ENCODE results near the gene SGF29. TPM values are rescaled to one million over a fixed set of nuclear protein-coding genes. Genes with fewer than 3 reads are reported as not detected.
"Not testable (repeated sequence)": the region's sequence is repeated elsewhere in the genome, so short reads cannot be mapped to it uniquely, and the experiment has no call there.

The SGF29 gene
- total and polyA plus RNA-seq, 2 of the 8 experiments (the other 6 are each of a cell fraction or from before 2014, with no cell fraction given): 3.1 to 22.7 TPM

GRCh38 chr16:28637765-28638164 is 84.0 kb downstream of the SGF29 start, which contains the start of gene NPIPB8:
Gene NPIPB8 (plus strand): TSS chr16:28638065. CDS start chr16:28638361, 296 bp downstream.
- H3K9ac ChIP-seq (replicated peaks in 1 of 4; ENCODE audit: extremely low read depth in 1 of 4, low read depth in 3 of 4, low read length in 3 of 4); DNase-seq (ENCODE audit: low read depth in 1 of 2, low spot score in 2 of 2); H3K27ac ChIP-seq (ENCODE audit: low read depth, low read length); H3K79me2 ChIP-seq (ENCODE audit: control insufficient read depth in 1 of 2, insufficient read depth in 2 of 2, low read length in 2 of 2); H4K91ac ChIP-seq (replicated peaks; ENCODE audit: insufficient read length, low read length); FAIRE-seq; H3K9me3 ChIP-seq (ENCODE audit: insufficient read depth in 2 of 2, low read depth in 1 of 2, low read length in 1 of 2); H3K56ac ChIP-seq (replicated peaks; ENCODE audit: insufficient read length, low read depth, low read length); H3K27me3 ChIP-seq (replicated peaks in 1 of 4; ENCODE audit: control insufficient read depth in 3 of 4, extremely low read depth in 1 of 4, insufficient read depth in 3 of 4, low read length in 3 of 4); H3K14ac ChIP-seq (ENCODE audit: insufficient read length); H2AK5ac ChIP-seq (ENCODE audit: low read depth, low read length); H2BK120ac ChIP-seq (replicated peaks; ENCODE audit: low read depth, low read length); H3K79me1 ChIP-seq (ENCODE audit: low read depth, low read length); H2BK12ac ChIP-seq (ENCODE audit: low read depth, low read length); H3K4me1 ChIP-seq (replicated peaks in 1 of 4; ENCODE audit: control insufficient read depth in 3 of 4, insufficient read depth in 4 of 4, low read length in 3 of 4); H2BK5ac ChIP-seq (ENCODE audit: low read depth, low read length); H3K18ac ChIP-seq (ENCODE audit: extremely low read depth, low read length); H2BK15ac ChIP-seq (ENCODE audit: low read length); H4K5ac ChIP-seq (ENCODE audit: insufficient read length, low read depth, low read length); H3K4ac ChIP-seq (replicated peaks; ENCODE audit: insufficient read length, low read depth, low read length); H4K20me1 ChIP-seq (replicated peaks in 1 of 2; ENCODE audit: control insufficient read depth in 1 of 2, insufficient read depth in 2 of 2, low read length in 2 of 2); H2BK20ac ChIP-seq (ENCODE audit: low read length); H3K36me3 ChIP-seq (ENCODE audit: control insufficient read depth in 2 of 4, insufficient read depth in 4 of 4, low read length in 3 of 4); POLR2A ChIA-PET (ENCODE audit: partially characterized antibody); H3K4me3 ChIP-seq (ENCODE audit: extremely low read depth in 1 of 4, insufficient read depth in 2 of 4, low read depth in 3 of 4, low read length in 4 of 4); H3K23me2 ChIP-seq (ENCODE audit: low read depth, low read length); H2AFZ ChIP-seq (ENCODE audit: low read length); H3K23ac ChIP-seq (ENCODE audit: insufficient read length); H4K8ac ChIP-seq (ENCODE audit: extremely low read depth, insufficient read depth, low read length); H3K4me2 ChIP-seq (ENCODE audit: insufficient read depth in 1 of 2, low read depth in 2 of 2, low read length in 2 of 2); CTCF ChIA-PET (ENCODE audit: partially characterized antibody): not testable (repeated sequence)
- WGBS, 2 experiments (ENCODE audit: extremely low coverage in 1 of 2, insufficient coverage in 1 of 2, insufficient read length in 1 of 2, insufficient replicate concordance in 2 of 2, low coverage in 1 of 2, low lambda C conversion rate in 2 of 2, missing lambda C conversion rate in 1 of 2): no CpG with 5 or more reads among the region's 1 CpG

- H3K4me2 ChIP-seq (ENCODE audit: insufficient read depth in 1 of 2, low read depth in 2 of 2, low read length in 2 of 2); H3K4ac ChIP-seq (replicated peaks; ENCODE audit: insufficient read length, low read depth, low read length); H2BK120ac ChIP-seq (replicated peaks; ENCODE audit: low read depth, low read length); H3K18ac ChIP-seq (ENCODE audit: extremely low read depth, low read length); H3K79me1 ChIP-seq (ENCODE audit: low read depth, low read length); H2BK5ac ChIP-seq (ENCODE audit: low read depth, low read length); DNase-seq (ENCODE audit: low read depth in 1 of 2, low spot score in 2 of 2); H2AK5ac ChIP-seq (ENCODE audit: low read depth, low read length); H4K20me1 ChIP-seq (replicated peaks in 1 of 2; ENCODE audit: control insufficient read depth in 1 of 2, insufficient read depth in 2 of 2, low read length in 2 of 2); H3K23me2 ChIP-seq (ENCODE audit: low read depth, low read length); H3K9ac ChIP-seq (replicated peaks in 1 of 4; ENCODE audit: extremely low read depth in 1 of 4, low read depth in 3 of 4, low read length in 3 of 4); H3K9me3 ChIP-seq (ENCODE audit: insufficient read depth in 2 of 2, low read depth in 1 of 2, low read length in 1 of 2); H4K91ac ChIP-seq (replicated peaks; ENCODE audit: insufficient read length, low read length); FAIRE-seq; H4K5ac ChIP-seq (ENCODE audit: insufficient read length, low read depth, low read length); H3K4me1 ChIP-seq (replicated peaks in 1 of 4; ENCODE audit: control insufficient read depth in 3 of 4, insufficient read depth in 4 of 4, low read length in 3 of 4); H2BK20ac ChIP-seq (ENCODE audit: low read length); H3K27ac ChIP-seq (ENCODE audit: low read depth, low read length); H4K8ac ChIP-seq (ENCODE audit: extremely low read depth, insufficient read depth, low read length); H3K23ac ChIP-seq (ENCODE audit: insufficient read length); H2BK12ac ChIP-seq (ENCODE audit: low read depth, low read length); H3K27me3 ChIP-seq (replicated peaks in 1 of 4; ENCODE audit: control insufficient read depth in 3 of 4, extremely low read depth in 1 of 4, insufficient read depth in 3 of 4, low read length in 3 of 4); POLR2A ChIA-PET (ENCODE audit: partially characterized antibody); CTCF ChIA-PET (ENCODE audit: partially characterized antibody); H2BK15ac ChIP-seq (ENCODE audit: low read length); H3K56ac ChIP-seq (replicated peaks; ENCODE audit: insufficient read length, low read depth, low read length); H3K79me2 ChIP-seq (ENCODE audit: control insufficient read depth in 1 of 2, insufficient read depth in 2 of 2, low read length in 2 of 2); H3K4me3 ChIP-seq (ENCODE audit: extremely low read depth in 1 of 4, insufficient read depth in 2 of 4, low read depth in 3 of 4, low read length in 4 of 4); H3K36me3 ChIP-seq (ENCODE audit: control insufficient read depth in 2 of 4, insufficient read depth in 4 of 4, low read length in 3 of 4); H3K14ac ChIP-seq (ENCODE audit: insufficient read length); H2AFZ ChIP-seq (ENCODE audit: low read length): not testable (repeated sequence)
- WGBS, 2 experiments (ENCODE audit: extremely low coverage in 1 of 2, insufficient coverage in 1 of 2, insufficient read length in 1 of 2, insufficient replicate concordance in 2 of 2, low coverage in 1 of 2, low lambda C conversion rate in 2 of 2, missing lambda C conversion rate in 1 of 2): 90% methylated on average over 2 of the region's 5 CpGs; no CpG with 5 or more reads in 1 of the 2 experiments
Observed at GRCh38 chr16:28638359-28638758, 84.6 kb downstream of the SGF29 start.

Measured in H1 (cell line).